Stimulated activated CD8-positive, alpha-beta memory T cell treated with anti-CD3 and anti-CD28 coated beads, Interleukin-12 subunit alpha, Interleukin-12 subunit beta, amount 100 ng/mL, for 1 hour (primary cell): Measurements from ENCODE around the gene KRTAP12-4.
A peak's percentile ranks its signal among the peaks of the same experiment; 100 is the strongest.
"Not testable (repeated sequence)": the region's sequence is repeated elsewhere in the genome, so short reads cannot be mapped to it uniquely, and the experiment has no call there.

Source experiments
- DNase-seq: peaks from one replicate; pipeline ENCODE4 v3.0.0-alpha.2; 2020; ENCODE audit warnings: low read depth

KRTAP12-4 gene

DNA sequence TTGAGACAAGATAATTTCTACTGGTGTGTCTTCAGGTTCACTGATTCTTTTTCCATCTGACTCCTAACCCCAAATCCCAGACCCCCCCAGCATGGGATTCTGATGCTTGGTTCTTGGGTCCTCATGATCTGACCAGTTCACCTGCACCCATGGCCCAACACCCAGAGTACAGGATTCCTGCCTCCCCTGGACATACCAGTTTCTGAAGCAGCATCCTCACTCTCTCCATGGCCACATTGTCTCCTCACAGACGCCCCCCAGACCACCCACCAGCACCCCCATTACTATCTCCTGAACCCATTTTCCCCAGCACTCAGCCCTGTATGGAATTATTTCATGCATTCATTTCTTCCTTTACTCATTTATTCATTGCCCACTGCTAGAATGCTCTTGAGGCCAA, 2.4 kb upstream of the KRTAP12-4 start:
- DNase-seq = no peak

GRCh38 chr21:44653656-44654575, 543 bp downstream of the KRTAP12-4 start:
- DNase-seq = peak; percentile 27

DNA sequence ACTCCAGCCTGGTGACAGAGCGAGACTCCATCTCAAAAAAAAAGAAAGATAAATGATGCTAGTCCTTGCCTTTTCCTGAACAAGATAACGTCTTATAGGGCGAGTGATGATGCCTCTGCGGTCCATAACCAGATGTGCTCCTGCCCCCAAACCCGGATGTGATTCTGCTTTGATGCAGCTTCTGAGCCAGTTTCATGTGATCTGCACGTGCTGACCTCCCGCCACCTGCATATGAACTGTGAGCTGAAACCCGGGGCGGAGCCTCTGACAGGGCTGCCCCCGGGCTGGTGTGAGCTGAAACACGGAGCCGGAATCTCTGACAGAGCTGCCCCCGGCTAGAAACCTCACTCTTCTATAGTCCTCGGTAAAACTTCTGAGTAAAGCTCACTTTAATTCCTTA, 1.3 kb downstream of the KRTAP12-4 start:
- no peak for DNase-seq

GRCh38 chr21:44650973-44651675, 3.3 kb downstream of the KRTAP12-4 start:
- no peak for DNase-seq

DNA sequence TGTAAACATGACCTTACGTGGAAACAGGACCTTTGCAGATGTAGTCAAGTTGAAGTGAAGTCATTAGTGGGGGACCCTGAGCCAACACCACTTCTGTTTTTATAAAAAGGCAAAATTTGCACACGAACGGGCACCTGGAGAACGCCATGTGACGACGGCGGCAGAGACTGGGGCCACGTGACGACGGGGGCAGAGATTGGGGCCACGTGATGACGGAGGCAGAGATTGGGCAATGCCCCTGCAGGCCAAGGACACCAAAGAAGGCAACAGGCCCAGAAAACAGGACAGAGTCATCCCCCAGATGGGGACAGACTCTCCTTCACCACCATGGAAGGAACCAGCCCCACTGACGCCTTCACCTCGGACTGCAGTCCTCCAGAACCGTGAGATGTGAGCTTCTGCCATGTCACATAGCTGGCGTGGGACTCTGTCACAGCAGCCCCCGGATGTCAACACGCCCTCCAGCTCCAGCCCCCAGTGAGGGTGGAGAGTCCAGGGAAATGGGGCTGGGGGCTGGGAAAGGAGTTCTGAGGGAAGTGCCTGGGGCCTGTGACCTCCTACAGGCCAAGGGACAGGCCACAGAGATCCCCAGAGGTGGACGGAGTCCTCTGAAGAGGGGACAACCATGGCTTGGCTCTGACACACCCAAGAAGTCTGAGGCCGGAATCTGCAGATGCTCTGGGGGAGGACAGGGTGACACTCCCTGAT, 4.0 kb downstream of the KRTAP12-4 start:
- DNase-seq = no peak

DNA sequence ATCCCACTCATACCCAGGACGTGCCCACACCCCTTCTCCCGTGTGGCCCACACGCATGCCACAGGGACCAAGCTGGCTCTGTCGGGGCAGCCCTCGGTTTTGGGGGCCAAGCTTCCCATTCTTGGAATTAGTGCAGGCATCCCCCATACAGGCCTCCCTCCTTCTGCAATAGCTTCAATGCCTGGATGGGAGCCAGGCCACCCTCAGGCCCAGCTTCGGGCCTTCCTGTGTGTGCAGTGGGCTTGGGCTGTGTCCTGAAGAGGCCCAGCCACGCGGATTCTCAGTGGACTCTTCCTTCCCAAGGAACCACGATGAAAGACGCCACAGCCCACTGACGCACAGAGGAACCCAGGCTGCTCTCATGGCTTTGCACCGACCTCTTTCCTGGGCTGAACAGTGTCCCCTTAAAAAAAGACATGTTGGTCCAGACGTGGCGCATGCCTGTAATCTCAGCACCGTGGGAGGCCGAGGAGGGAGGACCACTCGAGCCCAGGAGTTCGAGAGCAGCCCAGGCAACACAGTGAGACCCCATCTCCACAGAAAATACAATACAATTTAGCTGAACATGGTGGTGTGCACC, 4.8 kb downstream of the KRTAP12-4 start:
- no peak for DNase-seq

DNA sequence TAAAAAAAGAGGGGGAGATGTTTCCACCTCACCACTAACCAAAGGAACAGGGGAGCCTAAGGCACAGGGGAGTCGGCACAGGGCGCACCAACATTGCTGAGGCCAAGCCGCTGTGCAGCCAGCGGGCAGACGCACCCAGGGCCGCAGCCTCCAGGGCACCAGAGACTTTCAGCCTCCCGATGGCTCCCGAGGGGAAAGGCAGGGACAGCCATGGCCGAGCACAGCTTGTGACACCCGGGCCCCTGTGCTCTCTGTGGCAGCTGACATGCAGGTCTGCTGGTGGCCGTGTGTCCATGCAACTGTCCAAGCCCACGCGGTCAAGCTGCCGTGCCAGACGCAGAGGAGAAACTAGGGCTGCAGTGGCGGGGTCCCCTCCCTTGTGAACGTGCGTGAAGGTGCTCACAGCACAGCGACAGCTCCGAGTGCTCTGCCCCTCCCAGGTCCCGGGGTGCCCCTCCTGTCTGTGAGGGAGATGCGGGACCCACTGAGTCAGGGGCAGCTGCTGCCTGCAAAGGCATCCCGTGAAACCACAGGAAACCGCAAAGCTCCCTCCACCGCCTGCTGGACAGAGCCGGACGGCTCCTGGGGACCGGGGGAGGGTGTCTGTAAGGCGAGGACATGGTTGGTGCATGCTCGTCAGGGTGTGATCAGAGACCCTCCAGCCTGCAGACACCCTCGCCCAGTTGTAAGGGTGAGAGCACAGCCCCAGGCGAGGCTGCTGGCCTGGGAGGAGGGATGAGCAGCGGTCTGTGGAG, 5.7 kb downstream of the KRTAP12-4 start:
- no peak for DNase-seq

DNA sequence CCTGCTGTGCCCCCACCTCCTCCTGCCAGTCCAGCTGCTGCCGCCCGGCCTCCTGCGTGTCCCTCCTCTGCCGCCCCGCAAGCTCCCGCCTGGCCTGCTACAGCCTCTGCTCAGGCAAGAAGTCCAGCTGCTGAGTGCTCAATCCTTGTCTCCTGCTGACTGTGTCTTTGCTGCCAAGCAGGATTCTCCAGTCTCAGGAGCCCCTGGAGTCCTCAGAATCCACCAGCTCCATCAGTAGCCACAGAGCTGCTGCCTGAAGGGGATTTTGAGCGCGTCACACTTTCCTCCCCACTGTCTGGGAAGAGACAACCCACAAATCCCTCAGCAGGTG, 7.3 kb downstream of the KRTAP12-4 start:
- DNase-seq = no peak

DNA sequence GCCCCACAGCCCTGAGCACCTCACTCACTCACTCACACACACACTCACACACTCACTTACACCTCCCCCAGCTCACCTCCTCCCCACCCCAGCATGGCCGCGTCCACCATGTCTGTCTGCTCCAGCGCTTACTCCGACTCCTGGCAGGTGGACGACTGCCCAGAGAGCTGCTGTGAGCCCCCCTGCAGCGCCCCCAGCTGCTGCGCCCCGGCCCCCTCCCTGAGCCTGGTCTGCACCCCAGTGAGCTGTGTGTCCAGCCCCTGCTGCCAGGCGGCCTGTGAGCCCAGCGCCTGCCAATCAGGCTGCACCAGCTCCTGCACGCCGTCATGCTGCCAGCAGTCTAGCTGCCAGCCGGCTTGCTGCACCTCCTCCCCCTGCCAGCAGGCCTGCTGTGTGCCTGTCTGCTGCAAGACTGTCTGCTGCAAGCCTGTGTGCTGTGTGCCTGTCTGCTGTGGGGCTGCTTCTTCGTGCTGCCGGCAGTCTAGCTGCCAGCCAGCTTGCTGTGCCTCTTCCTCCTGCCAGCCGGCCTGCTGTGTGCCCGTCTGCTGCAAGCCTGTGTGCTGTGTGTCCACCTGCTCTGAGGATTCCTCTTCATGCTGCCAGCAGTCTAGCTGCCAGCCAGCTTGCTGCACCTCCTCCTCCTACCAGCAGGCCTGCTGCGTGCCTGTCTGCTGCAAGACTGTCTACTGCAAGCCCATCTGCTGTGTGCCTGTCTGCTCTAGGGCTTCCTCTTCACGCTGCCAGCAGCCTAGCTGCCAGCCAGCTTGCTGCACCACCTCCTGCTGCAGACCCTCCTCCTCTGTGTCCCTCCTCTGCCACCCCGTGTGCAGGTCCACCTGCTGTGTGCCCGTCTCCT, 7.9 kb downstream of the KRTAP12-4 start, which contains the start of gene KRTAP10-11:
Gene KRTAP10-11 (plus strand): TSS at position 49 of the 856 bp plus-strand sequence. CDS start 45 bp downstream, at position 94.
- not testable (repeated sequence) for DNase-seq

- no peak for DNase-seq
These were observed 9.6 kb downstream of the KRTAP12-4 start for GRCh38 chr21:44644878-44645277.

DNA sequence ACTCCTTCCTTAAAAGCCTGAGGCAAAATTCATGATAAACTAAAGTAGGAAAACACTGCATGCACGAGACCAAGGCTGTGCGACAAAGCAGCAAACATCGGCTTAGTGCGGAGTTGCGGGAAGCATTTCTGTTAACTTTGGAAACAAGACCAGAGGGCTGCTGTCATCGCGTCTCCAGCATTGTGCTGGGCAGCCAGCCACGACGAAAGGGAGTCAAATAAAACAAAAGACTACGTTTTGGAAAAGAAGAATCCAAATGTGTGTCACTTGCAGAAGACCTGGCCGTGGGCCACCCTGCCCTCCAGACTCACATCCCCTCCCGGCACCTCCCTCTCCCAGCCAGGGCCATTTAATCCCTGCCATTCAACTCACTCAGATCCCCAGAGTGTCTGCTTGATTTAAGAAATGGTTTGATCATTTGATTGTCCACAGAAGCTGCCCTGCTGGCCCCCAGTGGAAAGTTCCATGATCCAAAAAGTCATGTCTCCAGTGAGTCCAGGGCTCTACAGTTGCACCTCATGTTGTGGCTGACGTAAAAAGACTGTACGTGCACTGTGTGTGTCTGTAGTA, 10.6 kb downstream of the KRTAP12-4 start:
- DNase-seq = no peak

GRCh38 chr21:44640761-44641160, 13.7 kb downstream of the KRTAP12-4 start:
- DNase-seq = no peak

DNA sequence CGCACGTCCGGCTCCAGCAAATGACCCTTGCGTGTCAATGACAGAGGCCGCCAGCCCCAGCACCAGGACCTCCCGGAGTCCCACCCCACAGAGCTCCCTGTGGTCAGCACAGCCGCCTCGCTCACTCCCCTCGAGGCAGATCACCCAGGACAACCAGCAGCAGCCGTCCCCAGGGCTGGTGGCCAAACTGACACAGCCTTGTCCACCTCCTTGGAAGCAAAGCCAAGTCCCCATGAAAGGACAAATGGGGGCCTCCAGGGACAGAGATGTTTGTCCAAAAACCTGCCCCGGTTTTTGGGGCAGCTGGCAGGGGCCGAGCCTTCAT, 15.2 kb downstream of the KRTAP12-4 start:
- DNase-seq = no peak

DNA sequence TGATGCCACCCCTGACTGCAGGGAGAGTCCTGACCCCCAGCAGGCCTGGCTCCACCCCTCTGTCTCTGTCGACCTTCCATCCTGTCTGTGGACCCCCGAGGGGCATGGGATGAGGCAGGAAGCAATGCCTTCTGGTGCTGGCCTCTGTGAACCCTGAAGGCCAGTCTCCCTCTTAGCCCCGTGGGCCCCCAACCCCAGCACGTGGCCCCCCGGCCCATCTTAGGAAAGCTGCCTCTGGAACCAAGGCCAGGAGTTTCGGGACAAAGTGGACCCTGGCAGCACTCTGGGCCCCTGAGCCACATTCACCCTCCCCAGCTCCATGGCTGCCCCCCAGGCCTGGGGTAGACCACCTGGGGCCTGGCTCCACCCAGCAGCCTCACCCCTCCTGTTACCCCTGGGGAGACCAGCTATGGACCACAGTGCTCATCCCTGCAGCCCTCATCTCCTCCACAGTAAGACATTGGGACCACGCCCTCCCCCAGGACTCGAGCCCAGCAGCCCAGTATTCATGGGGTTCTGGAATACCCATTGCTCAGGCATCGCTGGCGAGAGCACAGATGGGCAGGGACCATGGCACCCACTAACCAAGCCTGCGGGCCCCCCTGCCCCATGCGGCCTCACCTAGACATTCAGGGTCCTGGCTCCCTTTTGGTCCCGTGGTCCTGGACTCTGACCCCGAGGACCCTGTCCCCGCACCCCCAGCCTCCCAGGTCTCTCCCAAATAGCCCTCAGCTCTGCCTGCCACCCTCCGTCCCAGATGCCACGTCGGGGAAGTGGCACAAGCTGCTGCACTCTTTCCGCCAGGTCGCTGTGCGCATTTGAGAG, 15.7 kb downstream of the KRTAP12-4 start:
- DNase-seq = not testable (repeated sequence)

GRCh38 chr21:44637851-44638348, 16.6 kb downstream of the KRTAP12-4 start:
- DNase-seq = not testable (repeated sequence)

DNA sequence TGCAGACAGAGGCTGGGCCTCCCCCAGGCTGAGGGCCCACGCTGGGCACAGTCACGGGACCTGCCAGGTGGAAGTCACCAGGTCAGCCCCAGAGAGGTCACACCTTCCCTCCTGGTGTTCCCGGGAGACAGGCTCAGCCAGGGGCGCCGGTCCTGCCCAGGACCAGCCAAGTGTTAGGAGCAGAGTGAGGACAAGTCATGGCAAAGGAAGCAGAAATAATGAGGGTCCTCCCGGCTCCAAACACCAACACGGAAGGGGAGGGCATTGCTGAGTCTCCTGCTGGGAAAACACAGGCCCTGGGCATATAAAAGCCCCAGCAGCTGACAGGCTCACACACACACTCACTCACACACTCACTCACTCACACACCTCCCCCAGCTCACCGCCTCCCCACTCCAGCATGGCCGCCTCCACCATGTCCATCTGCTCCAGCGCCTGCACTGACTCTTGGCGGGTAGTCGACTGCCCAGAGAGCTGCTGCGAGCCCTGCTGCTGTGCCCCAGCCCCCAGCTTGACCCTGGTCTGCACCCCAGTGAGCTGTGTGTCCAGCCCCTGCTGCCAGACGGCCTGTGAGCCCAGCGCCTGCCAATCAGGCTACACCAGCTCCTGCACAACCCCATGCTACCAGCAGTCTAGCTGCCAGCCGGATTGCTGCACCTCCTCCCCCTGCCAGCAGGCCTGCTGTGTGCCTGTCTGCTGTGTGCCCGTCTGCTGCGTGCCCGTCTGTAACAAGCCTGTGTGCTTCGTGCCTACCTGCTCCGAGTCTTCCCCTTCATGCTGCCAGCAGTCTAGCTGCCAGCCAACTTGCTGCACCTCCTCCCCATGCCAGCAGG, 17.2 kb downstream of the KRTAP12-4 start, which contains the start of gene KRTAP10-10:
Gene KRTAP10-10 (plus strand): TSS at position 339 of the 833 bp plus-strand sequence. CDS start 62 bp downstream, at position 401.
- no peak for DNase-seq

DNA sequence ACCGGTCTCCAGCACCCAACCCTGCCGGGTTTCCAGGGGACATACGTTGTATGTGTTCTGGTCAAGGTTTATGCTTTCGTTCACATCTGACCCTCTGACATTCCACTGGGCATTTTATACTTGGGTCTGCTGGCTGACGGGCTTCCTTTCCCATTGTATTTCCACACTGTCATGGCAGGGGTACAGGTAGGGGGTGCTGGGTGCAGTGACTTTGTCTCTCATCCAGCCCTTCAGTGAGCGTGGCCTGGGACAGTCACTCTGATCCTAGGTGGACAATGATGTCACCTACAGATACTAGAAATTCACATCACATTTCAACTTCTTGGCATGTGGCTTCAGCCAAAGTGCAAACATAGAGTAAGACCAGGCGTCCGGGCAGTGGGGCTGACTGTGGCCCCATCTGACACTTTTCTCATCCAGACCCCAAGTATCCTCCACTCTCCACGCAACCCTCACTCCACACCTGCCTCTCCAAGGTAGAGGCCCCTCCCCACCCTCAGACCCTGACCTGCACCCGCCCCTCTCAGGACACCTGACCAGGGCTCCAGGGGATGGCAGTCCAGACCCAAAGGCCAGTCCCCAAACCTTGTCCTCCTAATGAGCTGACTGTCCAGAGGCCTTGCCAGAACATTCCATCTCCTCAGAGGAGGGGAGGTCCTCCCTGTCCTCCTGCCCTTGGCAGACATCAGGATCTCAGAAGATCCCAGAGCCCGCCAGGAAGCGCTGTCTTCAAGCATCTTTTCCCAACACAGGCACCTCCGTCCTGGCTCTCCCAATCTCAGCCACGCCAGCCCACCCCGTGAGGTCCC, 18.0 kb downstream of the KRTAP12-4 start:
- no peak for DNase-seq
